ENCODE results near the gene NRL.

DNA sequence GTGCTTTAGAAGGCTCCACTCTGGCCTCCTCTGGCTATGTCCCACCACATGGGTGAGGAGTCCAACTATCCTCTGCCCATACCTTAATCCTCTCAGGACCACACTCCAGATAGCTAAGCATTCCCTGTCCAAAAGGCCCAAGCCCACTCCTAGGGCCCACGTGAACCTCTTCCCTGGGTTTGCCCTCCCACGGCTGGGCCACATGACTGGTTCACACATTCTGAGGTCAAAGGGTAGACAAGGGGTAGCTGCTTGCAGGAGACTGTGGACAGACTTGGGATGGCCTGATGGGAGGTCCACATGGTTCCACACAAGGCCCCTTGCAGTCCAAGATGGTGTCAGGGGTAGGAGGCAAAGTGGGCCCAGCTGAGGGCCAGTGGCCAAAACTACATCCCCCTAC is 26.7 kb downstream of the NRL start:
- TF ChIP-seq EGR1 (conservative IDR thresholded peaks at IDR 0.05) (no peak), NR2C2 (CRISPR knock-in tag; IDR thresholded peaks at IDR 0.05) (no peak), NR2C2 (tag; IDR thresholded peaks at IDR 0.05) (no peak), CTCF (IDR thresholded peaks at IDR 0.05 in 2 of 3, conservative IDR thresholded peaks at IDR 0.05 in 1 of 3; ENCODE audit: insufficient read depth in 2 of 3, low read depth in 1 of 3, low read length in 3 of 3) (no peak), ZBTB8A (IDR thresholded peaks at IDR 0.05; ENCODE audit: partially characterized antibody) (no peak), POLR2A (conservative IDR thresholded peaks at IDR 0.05) (no peak), SP1 (CRISPR knock-in tag; IDR thresholded peaks at IDR 0.05) (no peak), ZZZ3 (IDR thresholded peaks at IDR 0.05) (no peak), ZNF239 (CRISPR knock-in tag; IDR thresholded peaks at IDR 0.05) (no peak), BACH1 (tag; IDR thresholded peaks at IDR 0.05) (no peak)
